IMR-90 (cell line): ENCODE data around the gene SMC1B. TPM values are rescaled to one million over a fixed set of nuclear protein-coding genes. Genes with fewer than 3 reads are reported as not detected.

Experiments used
- ATAC-seq: fragments of 200-7000 bp; cut with Tn5 transposase; 2 replicates; pipeline ENCODE4 v1.9.1; 2020; ENCODE audit warnings: low read depth, mild to moderate bottlenecking, moderate library complexity
- BruUV-seq: library from RNA; stranded (reverse); fragments of 400-500 nt; replicated peaks from 2 replicates; lab custom pipeline; 2021; lab: Mats Ljungman, UMichigan
- CTCF ChIA-PET: fragments of 300-600 bp; formaldehyde crosslinking; extraction: SDS; loops from one replicate; lab custom pipeline; 2021; ENCODE audit warnings: antibody characterized with exemption; lab: Yijun Ruan, JAX
- POLR2A ChIA-PET: fragments of 300-600 bp; sonication (Branson Sonifier 250); formaldehyde crosslinking; loops from one replicate; lab custom pipeline; 2022; ENCODE audit warnings: antibody characterized with exemption; ENCODE audit not compliant: unreplicated experiment; lab: Charles Lee
- DNase-seq: peaks from one replicate; pipeline ENCODE4 v3.0.0; 2013
- H2AFZ ChIP-seq: replicated peaks from 2 replicates; pipeline ENCODE3; 2013; ENCODE audit warnings: low read length, mild to moderate bottlenecking; ENCODE audit not compliant: poor library complexity
- H2AK5ac ChIP-seq: 2 replicates; pipeline ENCODE4 v1.6.1; 2013; ENCODE audit warnings: low read depth, low read length, inconsistent platforms
- H2AK9ac ChIP-seq: replicated peaks from 2 replicates; pipeline ENCODE3; 2013; ENCODE audit warnings: mild to moderate bottlenecking, low read depth, low read length, moderate library complexity; ENCODE audit not compliant: poor library complexity
- H2BK120ac ChIP-seq: 2 replicates; pipeline ENCODE4 v1.6.1; 2013; ENCODE audit warnings: low read depth, low read length, inconsistent platforms
- H2BK15ac ChIP-seq: 3 replicates; pipeline ENCODE4 v1.6.1; 2013; ENCODE audit warnings: low read depth, low read length, inconsistent platforms
- H2BK20ac ChIP-seq: 2 replicates; pipeline ENCODE4 v1.6.1; 2013; ENCODE audit warnings: low read depth, mild to moderate bottlenecking, inconsistent platforms, low read length, moderate library complexity
- H2BK5ac ChIP-seq: 2 replicates; pipeline ENCODE4 v1.6.1; 2013; ENCODE audit warnings: mild to moderate bottlenecking, low read depth, low read length, inconsistent platforms; ENCODE audit not compliant: poor library complexity, severe bottlenecking
- H3K14ac ChIP-seq: replicated peaks from 2 replicates; pipeline ENCODE4 v1.6.1; 2013; ENCODE audit warnings: low read depth, low read length, inconsistent platforms
- H3K18ac ChIP-seq: 2 replicates; pipeline ENCODE4 v1.6.1; 2013; ENCODE audit warnings: low read depth, low read length, control low read depth
- H3K23ac ChIP-seq: 2 replicates; pipeline ENCODE4 v1.6.1; 2013; ENCODE audit warnings: low read depth, low read length, inconsistent platforms
- H3K27ac ChIP-seq: 2 replicates; pipeline ENCODE4 v1.5.1; 2013; ENCODE audit warnings: mild to moderate bottlenecking, control low read depth, low read length; ENCODE audit not compliant: insufficient read depth
- H3K27me3 ChIP-seq: 2 replicates; pipeline ENCODE4 v1.6.1; 2013; ENCODE audit warnings: low read length; ENCODE audit not compliant: control insufficient read depth, insufficient read depth
- H3K36me3 ChIP-seq: 2 replicates; pipeline ENCODE4 v1.6.1; 2013; ENCODE audit warnings: low read length, mixed read lengths; ENCODE audit not compliant: control insufficient read depth, insufficient read depth
- H3K4ac ChIP-seq: 2 replicates; pipeline ENCODE4 v1.6.1; 2013; ENCODE audit warnings: low read depth, low read length, inconsistent platforms
- H3K4me1 ChIP-seq: 2 replicates; pipeline ENCODE4 v1.6.1; 2013; ENCODE audit warnings: low read length, mixed read lengths; ENCODE audit not compliant: control insufficient read depth, insufficient read depth
- H3K4me2 ChIP-seq: 2 replicates; pipeline ENCODE4 v1.6.1; 2013; ENCODE audit warnings: low read depth, mild to moderate bottlenecking, control low read depth, low read length, moderate library complexity
- H3K4me3 ChIP-seq: 2 replicates; pipeline ENCODE4 v1.5.1; 2013; ENCODE audit warnings: low read depth, mild to moderate bottlenecking, control low read depth, low read length, moderate library complexity; ENCODE audit not compliant: insufficient read depth
- H3K56ac ChIP-seq: 2 replicates; pipeline ENCODE4 v1.6.1; 2013; ENCODE audit warnings: low read length, inconsistent platforms; ENCODE audit not compliant: insufficient read depth; ENCODE audit errors: extremely low read depth
- H3K79me1 ChIP-seq, 2 experiments: 2 replicates each; pipeline ENCODE4 v1.6.1; 2013; ENCODE audit warnings: low read length in 2 of 2, inconsistent platforms in 1 of 2, low read depth in 1 of 2
- H3K9ac ChIP-seq: 2 replicates; pipeline ENCODE4 v1.6.1; 2013; ENCODE audit warnings: low read depth, low read length, control low read depth
- H3K9me1 ChIP-seq: 2 replicates; pipeline ENCODE4 v1.6.1; 2013; ENCODE audit warnings: low read length, inconsistent platforms; ENCODE audit not compliant: insufficient read depth
- H3K9me3 ChIP-seq: 2 replicates; pipeline ENCODE4 v1.6.1; 2013; ENCODE audit warnings: low read length; ENCODE audit not compliant: control insufficient read depth, insufficient read depth
- H4K20me1 ChIP-seq: 2 replicates; pipeline ENCODE4 v1.6.1; 2013; ENCODE audit warnings: low read length, inconsistent platforms; ENCODE audit not compliant: insufficient read depth
- H4K5ac ChIP-seq: 2 replicates; pipeline ENCODE4 v1.6.1; 2013; ENCODE audit warnings: mild to moderate bottlenecking, low read depth, low read length, control low read depth
- H4K8ac ChIP-seq, 2 experiments: 2 replicates each; pipeline ENCODE4 v1.6.1; 2013; ENCODE audit warnings: low read depth in 2 of 2, low read length in 2 of 2, control low read depth in 1 of 2, inconsistent platforms in 1 of 2
- H4K91ac ChIP-seq: 2 replicates; pipeline ENCODE4 v1.6.1; 2013; ENCODE audit warnings: low read depth, low read length, inconsistent platforms; ENCODE audit not compliant: insufficient read depth
- CEBPB ChIP-seq: IDR thresholded peaks from 2 replicates; pipeline ENCODE4 v1.6.1; 2012; ENCODE audit warnings: low read depth, low read length, improper control_type of control experiment
- MAFK ChIP-seq: IDR thresholded peaks from 2 replicates; pipeline ENCODE4 v1.6.1; 2012; ENCODE audit warnings: low read depth, low read length, improper control_type of control experiment
- WGBS, 2 experiments: methylation state at CpG; one replicate each; pipeline versions ENCODE4 v1.1.5 to v1.1.7; 2013; ENCODE audit warnings: missing lambda C conversion rate in 2 of 2; ENCODE audit not compliant: insufficient read length in 1 of 2; ENCODE audit errors: extremely low coverage in 2 of 2; 5-methylcytosine and 5-hydroxymethylcytosine counted together
- dilution Hi-C: fragments of 300-500 bp; cut with HindIII; formaldehyde crosslinking; loops from one replicate; pipeline ENCODE4 v1.14.3; 2018; ENCODE audit warnings: low sequenced_read_pairs; ENCODE audit not compliant: unreplicated experiment
- in situ Hi-C: fragments of 300-500 bp; cut with MboI; formaldehyde crosslinking; loops from 3 replicates; pipeline ENCODE4 v1.14.3; 2019; ENCODE audit warnings: low sequenced_read_pairs, inconsistent platforms, mixed read lengths
- intact Hi-C: fragments of 100-400 bp; cut with micrococcal nuclease; formaldehyde crosslinking; loops from 2 replicates; pipeline ENCODE4 v1.10.0; 2022
- polyA plus RNA-seq, 3 experiments: library from polyadenylated mRNA; depleted of rRNA; stranded (reverse); fragments of >200 nt; gene quantifications; 2 replicates each; pipeline ENCODE4 v1.2.3, GENCODE V29; 2012; ENCODE audit warnings: low replicate concordance in 1 of 3
- total RNA-seq: library from RNA; depleted of rRNA; stranded (reverse); fragments of >200 nt; gene quantifications from 2 replicates; pipeline ENCODE4 v1.2.3, GENCODE V29; 2012

Gene SMC1B
- total and polyA plus RNA-seq, 2 of the 4 experiments (the other 2 are of a cell fraction): not detected

GRCh38 chr22:45357490-45357889, 55.9 kb downstream of the SMC1B start:
- Histone ChIP-seq H2BK20ac (no peak overlapping the region), H4K91ac (no peak overlapping the region), H3K23ac (no peak overlapping the region), H3K9ac (no peak overlapping the region), H4K8ac (no peak overlapping the region), H3K56ac (no peak overlapping the region), H3K14ac (no peak overlapping the region), H3K9me3 (no peaks in the 10 kb centered on the region), H3K36me3 (no peaks in the 10 kb centered on the region), H2AK5ac (no peak overlapping the region), H3K4ac (no peak overlapping the region), H2BK15ac (no peak overlapping the region), H3K27ac (no peak overlapping the region), H3K18ac (no peak overlapping the region), H3K9me1 (no peaks in the 10 kb centered on the region), H3K4me2 (no peak overlapping the region), H4K5ac (no peak overlapping the region), H3K4me1 (no peaks in the 10 kb centered on the region), H2AK9ac (no peak overlapping the region), H3K4me3 (no peak overlapping the region), H2BK5ac (no peak overlapping the region), H3K79me1 (no peaks in the 10 kb centered on the region), H2BK120ac (no peak overlapping the region), H4K20me1 (no peaks in the 10 kb centered on the region), H3K27me3 (peaks cover 12% of the 10 kb centered on the region), H2AFZ (no peak overlapping the region)
- in situ Hi-C loops: no loop called here
- intact Hi-C loops: loop anchor here (5.0 kb wide), 1 partner anchor 40 kb away; no protein-coding TSS in a partner anchor
- DNase-seq (no peak), ATAC-seq (no peak)
- WGBS, 2 experiments: no CpG with 5 or more reads among the region's 1 CpG
- dilution Hi-C loops: no loop called here
- ChIA-PET POLR2A (no interaction called here), CTCF (interaction anchor here (0.7 kb wide), 1 partner anchor 23 kb away, joined by 3 read pairs; no protein-coding TSS in a partner anchor)
- no peak for TF ChIP-seq CEBPB
- peak; percentile 99 for TF ChIP-seq MAFK
- BruUV-seq: no TSS peak
